Ascending aorta (tissue), 2 donors: ENCODE results near the gene EMSY. TPM values are rescaled to one million over a fixed set of nuclear protein-coding genes. Genes with fewer than 3 reads are reported as not detected.

Source experiments
- DNase-seq, 2 donors: peaks; one replicate each; pipeline ENCODE4 v3.0.0-alpha.2; 2019; ENCODE audit warnings: low spot score in 2 of 2
- H3K27ac ChIP-seq, 2 donors: fragments of 200-600 bp; sonication (generic); one replicate each; pipeline ENCODE4 v1.5.1; 2016 to 2017; ENCODE audit warnings: mild to moderate bottlenecking in 1 of 2
- H3K27me3 ChIP-seq: fragments of 200-600 bp; sonication (generic); one replicate; pipeline ENCODE4 v1.5.1; 2017
- H3K36me3 ChIP-seq, 2 donors: fragments of 200-600 bp; sonication (generic); one replicate each; pipeline ENCODE4 v1.5.1; 2016
- H3K4me1 ChIP-seq, 2 donors: fragments of 200-600 bp; sonication (generic); one replicate each; pipeline ENCODE4 v1.5.1; 2016 to 2017; ENCODE audit warnings: mild to moderate bottlenecking in 1 of 2
- H3K4me3 ChIP-seq, 2 donors: fragments of 200-600 bp; sonication (generic); one replicate each; pipeline ENCODE4 v1.5.1; 2016 to 2017; ENCODE audit warnings: mild to moderate bottlenecking in 1 of 2
- H3K9me3 ChIP-seq, 2 donors: fragments of 200-600 bp; sonication (generic); one replicate each; pipeline ENCODE4 v1.5.1; 2016
- CTCF ChIP-seq, 3 experiments: fragments of 200-600 bp in 2 of 3; fragments of 450-650 bp in 1 of 3; sonication (generic) in 2 of 3; IDR thresholded peaks; one replicate each; pipeline ENCODE4 v1.5.1; 2016 to 2019; ENCODE audit warnings: antibody characterized with exemption in 3 of 3, mild to moderate bottlenecking in 1 of 3, moderate library complexity in 1 of 3
- intact Hi-C: fragments of 100-400 bp; cut with DNase I; formaldehyde crosslinking; loops from one replicate; pipeline ENCODE4 v1.15.1; 2023
- total RNA-seq: library from RNA; depleted of rRNA; stranded (reverse); fragments of >200 nt; gene quantifications from one replicate; pipeline ENCODE4 v1.1.0, GENCODE V29; 2016

Gene EMSY
- total RNA-seq, 1 donor from 2014 or later = 7.5 TPM

- intact Hi-C loops = no loop called here
- DNase-seq = no peak
- H3K4me3 ChIP-seq = no peak overlapping the region
- TF ChIP-seq CTCF (IDR thresholded peaks at IDR 0.05) = no peak
- no peaks in the 10 kb centered on the region for H3K9me3 ChIP-seq
- no peaks in the 10 kb centered on the region for H3K4me1 ChIP-seq
- H3K27ac ChIP-seq = no peak overlapping the region
- no peaks in the 10 kb centered on the region for H3K27me3 ChIP-seq
- H3K36me3 ChIP-seq = no peaks in the 10 kb centered on the region
Measured at GRCh38 chr11:76424891-76425290, 19.9 kb upstream of the EMSY start.

- Histone ChIP-seq H3K27ac (no peak overlapping the region), H3K9me3 (no peaks in the 10 kb centered on the region), H3K4me3 (no peak overlapping the region), H3K36me3 (no peaks in the 10 kb centered on the region), H3K27me3 (no peaks in the 10 kb centered on the region), H3K4me1 (no peaks in the 10 kb centered on the region)
- DNase-seq = no peak
- intact Hi-C loops = no loop called here
- no peak for TF ChIP-seq CTCF (IDR thresholded peaks at IDR 0.05)
Measured at GRCh38 chr11:76426660-76427059, 18.2 kb upstream of the EMSY start.

- Histone ChIP-seq H3K9me3 (no peaks in the 10 kb centered on the region), H3K4me3 (no peak overlapping the region), H3K27me3 (no peaks in the 10 kb centered on the region), H3K4me1 (no peaks in the 10 kb centered on the region), H3K27ac (no peak overlapping the region), H3K36me3 (no peaks in the 10 kb centered on the region)
- intact Hi-C loops = no loop called here
- no peak for DNase-seq
- TF ChIP-seq CTCF (IDR thresholded peaks at IDR 0.05) = no peak
Measured at GRCh38 chr11:76436020-76436419, 8.8 kb upstream of the EMSY start.

GRCh38 chr11:76443268-76443980 lies 1.4 kb upstream of the EMSY start:
- H3K4me3 ChIP-seq = peak overlapping the region; percentile 87 to 90
- H3K4me1 ChIP-seq = peaks cover 8 to 15% of the 10 kb centered on the region in 2 donors
- no peaks in the 10 kb centered on the region for H3K9me3 ChIP-seq
- no peak for DNase-seq
- peaks cover 5 to 13% of the 10 kb centered on the region in 2 donors for H3K36me3 ChIP-seq
- H3K27me3 ChIP-seq = no peaks in the 10 kb centered on the region
- no peak for TF ChIP-seq CTCF (IDR thresholded peaks at IDR 0.05)
- H3K27ac ChIP-seq = peak overlapping the region in 1 of 2 donors; percentile 90
- intact Hi-C loops = no loop called here

GRCh38 chr11:76444065-76444383 lies 794 bp upstream of the EMSY start:
- no peak for DNase-seq
- Histone ChIP-seq H3K9me3 (no peaks in the 10 kb centered on the region), H3K4me3 (peak overlapping the region; percentile 87 to 90), H3K27ac (peak overlapping the region; percentile 75 to 90), H3K27me3 (no peaks in the 10 kb centered on the region), H3K4me1 (peaks cover 8 to 15% of the 10 kb centered on the region in 2 donors), H3K36me3 (peaks cover 5 to 14% of the 10 kb centered on the region in 2 donors)
- intact Hi-C loops = loop anchor here (1.0 to 2.0 kb wide), 5 partner anchors 63 to 629 kb away; partner anchors contain the start of genes ACER3, GVQW3, THAP12 and UVRAG
- no peak for TF ChIP-seq CTCF (IDR thresholded peaks at IDR 0.05)
